BLaER1 (cell line): ENCODE data around the gene KRT81.

Experiments
- H3K27ac ChIP-seq: shearing (Covaris generic); formaldehyde crosslinking; 2 replicates; pipeline ENCODE4 v1.8.1; 2022
- H3K27me3 ChIP-seq: shearing (Covaris generic); formaldehyde crosslinking; 2 replicates; pipeline ENCODE4 v1.8.1; 2022
- H3K36me3 ChIP-seq: shearing (Covaris generic); formaldehyde crosslinking; 2 replicates; pipeline ENCODE4 v1.8.1; 2022
- H3K4me1 ChIP-seq: shearing (Covaris generic); formaldehyde crosslinking; 2 replicates; pipeline ENCODE4 v1.8.1; 2022
- H3K4me2 ChIP-seq: shearing (Covaris generic); formaldehyde crosslinking; 2 replicates; pipeline ENCODE4 v1.8.1; 2022
- H3K4me3 ChIP-seq: shearing (Covaris generic); formaldehyde crosslinking; 2 replicates; pipeline ENCODE4 v1.8.1; 2022
- H3K9ac ChIP-seq: shearing (Covaris generic); formaldehyde crosslinking; 2 replicates; pipeline ENCODE4 v1.8.1; 2022
- H3K9me3 ChIP-seq: shearing (Covaris generic); formaldehyde crosslinking; 2 replicates; pipeline ENCODE4 v1.8.1; 2022
- H4K20me1 ChIP-seq: shearing (Covaris generic); formaldehyde crosslinking; 2 replicates; pipeline ENCODE4 v1.8.1; 2022
- Cebpa-rat ChIP-seq: shearing (Covaris generic); IDR thresholded peaks from 2 replicates; pipeline ENCODE4 v1.8.1; 2022

KRT81 gene

DNA sequence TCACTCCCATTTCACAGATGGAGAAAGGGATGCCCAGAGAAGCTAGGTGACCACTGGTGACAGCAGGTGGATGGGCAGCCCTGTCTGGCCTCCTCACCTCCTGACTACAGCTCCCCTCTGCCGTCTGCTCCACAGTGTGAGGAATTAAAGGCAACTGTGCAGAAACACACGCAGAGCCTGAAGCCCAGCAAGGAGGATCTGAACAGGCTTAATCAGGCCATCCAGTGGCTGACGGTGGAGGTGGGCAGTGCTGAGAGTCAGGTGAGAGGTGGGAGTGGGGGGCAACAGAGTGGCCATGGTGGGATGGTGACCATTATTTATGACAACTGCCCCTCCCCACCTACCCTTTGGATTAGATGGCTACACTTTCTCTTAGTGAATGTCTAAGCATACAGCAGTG is 15.6 kb downstream of the KRT81 start:
- TF ChIP-seq Cebpa-rat = no peak
- Histone ChIP-seq H3K27me3 (peaks cover 3% of the 10 kb centered on the region), H3K4me3 (no peak overlapping the region), H3K9ac (no peak overlapping the region), H3K27ac (no peak overlapping the region), H3K36me3 (no peaks in the 10 kb centered on the region), H3K9me3 (no peaks in the 10 kb centered on the region), H4K20me1 (no peaks in the 10 kb centered on the region), H3K4me2 (no peak overlapping the region), H3K4me1 (peaks cover under 1% of the 10 kb centered on the region)

DNA sequence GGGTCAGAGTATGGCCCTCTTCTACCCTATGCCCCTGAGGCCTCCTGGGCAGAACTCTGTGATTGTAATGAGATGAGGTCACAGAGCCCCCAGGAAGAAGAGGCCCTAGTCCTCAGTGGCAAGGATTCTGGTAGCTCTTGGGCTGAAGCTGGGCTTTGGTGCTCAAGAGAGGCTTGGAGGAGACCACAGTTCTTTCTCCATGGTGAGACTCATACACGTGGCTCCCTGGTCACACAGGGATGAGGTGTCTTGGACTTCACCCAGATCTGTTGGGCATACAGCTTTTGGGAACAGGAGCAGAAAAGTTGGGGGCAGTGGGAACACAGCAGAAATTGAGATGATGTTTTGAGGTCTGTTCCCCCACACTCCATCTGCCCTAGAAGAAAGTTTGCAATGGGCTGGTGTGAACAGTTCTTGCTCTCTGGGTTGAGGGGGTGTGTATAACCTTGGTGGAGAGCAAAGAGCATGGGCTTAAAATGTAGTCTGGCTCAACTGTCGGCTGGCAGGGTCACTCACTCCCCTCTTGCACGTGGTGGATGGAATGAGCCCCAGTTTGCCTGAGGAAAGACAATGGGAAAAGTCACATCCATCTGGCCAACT is 16.7 kb downstream of the KRT81 start, which contains the start of gene KRT86:
Gene KRT86, plus strand, starts transcription at position 125 of the 600 bp plus-strand sequence. CDS start 27,272 bp downstream, outside the sequence.
- Histone ChIP-seq H3K4me2 (no peak within 1 kb of the TSS), H3K9me3 (no peaks in the 10 kb centered on the region), H3K27ac (no peak within 1 kb of the TSS), H3K9ac (no peak within 1 kb of the TSS), H3K36me3 (no peaks in the 10 kb centered on the region), H3K4me1 (no peaks in the 10 kb centered on the region), H3K27me3 (peaks cover 3% of the 10 kb centered on the region), H3K4me3 (no peak within 1 kb of the TSS), H4K20me1 (no peaks in the 10 kb centered on the region)
- TF ChIP-seq Cebpa-rat = no peak

DNA sequence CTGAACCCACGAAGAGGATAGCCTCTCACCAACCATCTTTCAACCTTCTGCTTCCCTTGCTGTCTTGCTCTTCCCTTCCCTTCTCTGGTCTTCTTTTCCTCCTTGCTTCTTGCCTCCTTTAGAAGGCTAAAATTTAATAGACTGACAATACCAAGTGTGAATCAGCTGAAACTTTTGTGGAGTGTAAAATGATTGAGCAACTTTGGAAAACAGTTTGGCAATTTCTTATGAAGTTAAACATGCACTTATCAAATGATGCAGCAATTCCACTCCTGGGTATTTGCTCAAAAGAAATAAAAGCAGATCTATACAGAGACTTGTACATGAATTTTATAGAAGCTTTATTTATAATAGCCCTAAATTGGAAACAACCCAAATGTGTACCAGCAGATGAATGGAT is 20.2 kb downstream of the KRT81 start:
- Histone ChIP-seq H3K9me3 (no peaks in the 10 kb centered on the region), H4K20me1 (no peaks in the 10 kb centered on the region), H3K4me3 (no peak overlapping the region), H3K36me3 (no peaks in the 10 kb centered on the region), H3K4me2 (no peak overlapping the region), H3K9ac (no peak overlapping the region), H3K27ac (no peak overlapping the region), H3K4me1 (no peaks in the 10 kb centered on the region), H3K27me3 (no peaks in the 10 kb centered on the region)
- TF ChIP-seq Cebpa-rat = no peak

DNA sequence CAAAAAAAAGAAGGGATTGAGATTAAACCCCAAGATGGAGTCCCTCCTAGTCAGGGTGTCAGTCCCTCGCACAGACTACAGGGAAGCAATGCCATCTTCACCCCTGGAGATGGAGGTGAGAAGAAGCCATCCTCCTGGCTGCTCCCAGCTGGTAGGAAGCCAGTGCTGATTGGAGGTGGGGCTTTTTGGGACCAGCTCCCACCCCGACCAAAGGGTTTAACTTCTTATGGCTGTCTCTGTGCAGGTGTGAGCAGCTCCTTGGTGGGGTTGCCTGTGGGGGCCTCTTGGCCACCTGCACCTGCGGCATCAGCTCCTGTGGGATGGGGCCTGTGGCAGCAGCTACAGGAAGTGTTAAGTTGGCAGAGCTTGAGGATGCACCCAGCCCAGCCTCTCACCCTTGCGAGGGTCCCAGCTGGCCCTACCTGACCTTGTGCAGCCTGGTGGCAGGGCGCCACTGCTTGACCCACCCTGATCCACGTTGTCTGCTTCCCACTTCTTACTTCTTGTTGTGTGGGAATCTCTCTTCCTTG is 20.7 kb downstream of the KRT81 start:
- no peak overlapping the region for H3K9ac ChIP-seq
- no peak for TF ChIP-seq Cebpa-rat

DNA sequence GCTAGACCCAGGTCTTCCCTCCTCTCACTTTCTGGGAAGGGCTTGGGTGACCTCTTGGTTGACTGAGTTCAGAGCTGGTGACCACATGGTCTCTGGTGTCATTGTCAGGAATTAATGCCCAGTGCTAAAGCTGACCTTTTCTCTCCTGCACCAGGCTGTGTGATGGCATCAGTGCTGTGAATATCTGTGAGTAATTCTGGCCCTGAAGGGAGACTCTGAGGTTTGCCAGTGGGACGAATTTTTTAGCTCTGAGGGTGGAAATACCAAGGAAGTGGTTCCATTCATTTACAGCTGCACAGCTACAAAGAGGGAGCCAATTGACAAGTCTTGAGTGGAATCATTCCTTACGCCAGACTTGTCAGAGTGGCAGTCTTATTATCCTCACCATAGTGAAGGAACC is 23.1 kb downstream of the KRT81 start:
- Histone ChIP-seq H3K27me3 (no peaks in the 10 kb centered on the region), H3K4me2 (no peak overlapping the region), H3K27ac (no peak overlapping the region), H3K4me3 (no peak overlapping the region), H3K9ac (no peak overlapping the region), H3K36me3 (no peaks in the 10 kb centered on the region), H3K4me1 (no peaks in the 10 kb centered on the region), H3K9me3 (no peaks in the 10 kb centered on the region), H4K20me1 (no peaks in the 10 kb centered on the region)
- TF ChIP-seq Cebpa-rat = no peak

More for the DNA sequence above, 20.7 kb downstream of the KRT81 start:
- no peak overlapping the region for H3K4me2 ChIP-seq
- H3K4me3 ChIP-seq = no peak overlapping the region
- H4K20me1 ChIP-seq = no peaks in the 10 kb centered on the region
- no peaks in the 10 kb centered on the region for H3K36me3 ChIP-seq
- H3K4me1 ChIP-seq = no peaks in the 10 kb centered on the region
- no peak overlapping the region for H3K27ac ChIP-seq
- H3K9me3 ChIP-seq = no peaks in the 10 kb centered on the region
- H3K27me3 ChIP-seq = no peaks in the 10 kb centered on the region

- no peak overlapping the region for H3K4me3 ChIP-seq
- peaks cover 3% of the 10 kb centered on the region for H3K9me3 ChIP-seq
- H3K9ac ChIP-seq = no peak overlapping the region
- H3K4me1 ChIP-seq = no peaks in the 10 kb centered on the region
- no peak overlapping the region for H3K4me2 ChIP-seq
- no peaks in the 10 kb centered on the region for H3K27me3 ChIP-seq
- TF ChIP-seq Cebpa-rat = no peak
- H3K36me3 ChIP-seq = no peaks in the 10 kb centered on the region
- no peaks in the 10 kb centered on the region for H4K20me1 ChIP-seq
- H3K27ac ChIP-seq = no peak overlapping the region
Measured at GRCh38 chr12:52267699-52268098, 23.6 kb downstream of the KRT81 start.

GRCh38 chr12:52267266-52267665 is 24.1 kb downstream of the KRT81 start:
- Histone ChIP-seq H3K36me3 (no peaks in the 10 kb centered on the region), H3K9me3 (peaks cover 7% of the 10 kb centered on the region), H3K27ac (no peak overlapping the region), H3K27me3 (no peaks in the 10 kb centered on the region), H3K4me3 (no peak overlapping the region), H3K9ac (no peak overlapping the region), H3K4me1 (no peaks in the 10 kb centered on the region), H4K20me1 (no peaks in the 10 kb centered on the region), H3K4me2 (no peak overlapping the region)
- TF ChIP-seq Cebpa-rat = no peak

DNA sequence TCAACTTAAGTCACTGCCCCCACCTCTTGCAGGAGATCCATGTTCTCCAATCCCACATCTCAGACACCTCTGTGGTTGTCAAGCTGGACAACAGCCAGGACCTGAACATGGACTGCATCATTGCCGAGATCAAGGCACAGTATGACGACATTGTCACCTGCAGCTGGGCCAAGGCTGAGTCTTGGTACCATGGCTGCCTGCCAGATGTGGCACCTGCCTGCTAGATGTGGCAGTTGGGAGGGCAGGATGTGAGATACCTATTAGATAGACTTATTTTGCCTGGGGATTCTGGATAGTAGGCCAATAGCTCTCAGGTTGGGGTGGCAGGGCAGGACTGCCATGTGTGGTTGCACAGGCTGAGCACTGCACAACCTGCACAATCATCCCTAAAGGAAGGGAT is 24.8 kb downstream of the KRT81 start:
- no peaks in the 10 kb centered on the region for H3K36me3 ChIP-seq
- no peaks in the 10 kb centered on the region for H3K27me3 ChIP-seq
- no peaks in the 10 kb centered on the region for H4K20me1 ChIP-seq
- no peak for TF ChIP-seq Cebpa-rat
- no peak overlapping the region for H3K4me3 ChIP-seq
- H3K9me3 ChIP-seq = peaks cover 9% of the 10 kb centered on the region
- H3K4me1 ChIP-seq = no peaks in the 10 kb centered on the region
- H3K4me2 ChIP-seq = no peak overlapping the region
- no peak overlapping the region for H3K9ac ChIP-seq
- no peak overlapping the region for H3K27ac ChIP-seq

GRCh38 chr12:52264435-52264825 is 26.9 kb downstream of the KRT81 start:
- H3K9ac ChIP-seq = no peak overlapping the region
- H3K4me2 ChIP-seq = no peak overlapping the region
- no peak overlapping the region for H3K4me3 ChIP-seq
- H3K27me3 ChIP-seq = no peaks in the 10 kb centered on the region
- peaks cover 14% of the 10 kb centered on the region for H3K4me1 ChIP-seq
- H4K20me1 ChIP-seq = no peaks in the 10 kb centered on the region
- H3K36me3 ChIP-seq = no peaks in the 10 kb centered on the region
- peaks cover 9% of the 10 kb centered on the region for H3K9me3 ChIP-seq
- TF ChIP-seq Cebpa-rat = no peak
- H3K27ac ChIP-seq = no peak overlapping the region

GRCh38 chr12:52263761-52264434 is 27.4 kb downstream of the KRT81 start:
- no peak for TF ChIP-seq Cebpa-rat
- Histone ChIP-seq H4K20me1 (no peaks in the 10 kb centered on the region), H3K9me3 (peaks cover 9% of the 10 kb centered on the region), H3K27me3 (no peaks in the 10 kb centered on the region), H3K27ac (no peak overlapping the region), H3K4me1 (peaks cover 14% of the 10 kb centered on the region), H3K4me2 (no peak overlapping the region), H3K9ac (no peak overlapping the region), H3K36me3 (no peaks in the 10 kb centered on the region), H3K4me3 (no peak overlapping the region)
